Fibroblast of skin of left biceps (primary cell): ENCODE data around the gene EXT2.
A peak's percentile ranks its signal among the peaks of the same experiment; 100 is the strongest.

Experiments used
- DNase-seq, 2 experiments: peaks; one replicate each; pipeline ENCODE4 v3.0.0-alpha.2; 2013; ENCODE audit warnings: low read depth in 2 of 2

Gene EXT2

DNA sequence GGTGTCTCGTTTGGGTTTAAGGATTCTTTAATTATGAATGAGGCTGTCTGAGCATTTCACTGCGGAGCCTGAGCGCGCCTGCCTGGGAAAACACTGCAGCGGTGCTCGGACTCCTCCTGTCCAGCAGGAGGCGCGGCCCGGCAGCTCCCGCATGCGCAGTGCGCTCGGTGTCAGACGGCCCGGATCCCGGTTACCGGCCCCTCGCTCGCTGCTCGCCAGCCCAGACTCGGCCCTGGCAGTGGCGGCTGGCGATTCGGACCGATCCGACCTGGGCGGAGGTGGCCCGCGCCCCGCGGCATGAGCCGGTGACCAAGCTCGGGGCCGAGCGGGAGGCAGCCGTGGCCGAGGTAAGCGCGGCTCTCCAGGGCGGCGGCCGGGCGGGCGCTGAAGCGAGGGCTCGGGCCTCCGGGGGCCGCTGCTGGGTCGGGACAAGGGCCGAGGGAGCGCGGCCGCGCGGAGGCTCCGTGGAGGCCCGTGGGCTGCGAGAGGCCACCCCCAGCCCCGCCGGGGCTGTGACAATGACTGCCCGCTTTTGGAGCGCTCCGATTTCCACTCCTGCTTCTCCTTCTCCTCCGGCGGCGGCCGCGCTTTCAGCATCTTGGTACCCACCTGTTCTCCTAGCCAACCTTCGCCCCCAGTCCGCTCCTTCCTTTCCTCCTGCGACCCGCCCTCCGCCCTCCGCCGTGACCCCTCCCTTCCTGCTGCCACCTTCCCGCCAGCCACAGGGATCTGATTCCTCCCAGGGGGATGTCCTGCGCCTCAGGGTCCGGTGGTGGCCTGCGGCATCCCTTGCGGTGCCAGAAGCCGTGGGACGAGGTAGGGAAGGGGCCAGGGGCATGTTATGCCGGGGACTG, at the start of gene EXT2:
Gene EXT2 (plus strand): TSS at position 173 of the 854 bp plus-strand sequence. CDS start 12,035 bp downstream, outside the sequence.
- peak; percentile 33 to 41 for DNase-seq

DNA sequence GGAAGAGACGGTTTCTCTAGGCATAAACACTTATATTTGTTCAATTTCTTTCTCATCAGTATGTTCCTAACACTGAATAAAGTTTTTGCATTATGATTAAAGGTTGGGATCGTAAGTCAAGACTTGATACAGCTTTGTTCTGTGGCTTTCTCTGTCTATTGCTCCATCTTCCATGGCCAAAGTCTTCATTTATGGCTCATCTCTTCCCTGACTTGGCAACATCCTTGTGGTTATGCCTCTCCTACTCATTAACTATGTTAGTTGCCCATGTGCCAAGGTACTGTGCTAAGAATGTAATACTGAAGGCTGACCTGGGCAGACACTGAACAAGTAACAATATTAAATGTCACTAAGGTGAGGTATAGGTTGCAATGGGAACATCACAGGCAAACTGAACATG, 49.3 kb upstream of the EXT2 start:
- no peak for DNase-seq

GRCh38 chr11:44047298-44047697, 48.2 kb upstream of the EXT2 start:
- no peak for DNase-seq

DNA sequence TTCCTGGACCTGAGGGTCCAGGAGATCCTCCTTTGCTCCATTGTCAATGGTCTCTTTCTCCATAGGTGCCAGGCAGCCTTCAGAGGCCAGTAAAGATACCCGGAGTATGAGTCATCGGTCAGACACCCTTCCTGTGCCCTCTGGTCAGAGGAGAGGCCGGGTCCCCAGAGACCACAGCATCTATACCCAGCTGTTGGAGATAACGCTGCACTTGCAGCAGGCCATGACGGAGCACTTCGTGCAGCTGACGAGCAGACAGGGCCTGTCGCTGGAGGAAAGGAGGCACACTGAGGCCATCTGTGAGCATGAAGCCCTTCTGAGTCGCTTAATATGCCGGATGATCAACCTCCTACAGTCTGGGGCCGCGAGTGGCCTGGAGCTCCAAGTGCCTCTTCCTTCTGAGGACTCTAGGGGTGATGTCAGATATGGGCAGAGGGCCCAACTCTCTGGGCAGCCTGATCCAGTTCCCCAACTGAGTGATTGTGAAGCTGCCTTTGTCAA, 47.5 kb upstream of the EXT2 start, which contains the start of gene ACCSL:
Gene ACCSL (plus strand): TSS at position 51 of the 501 bp plus-strand sequence. CDS start 56 bp downstream, at position 107.
- no peak for DNase-seq

GRCh38 chr11:44049832-44050231, 45.6 kb upstream of the EXT2 start:
- DNase-seq, result no peak

GRCh38 chr11:44051171-44051570, 44.3 kb upstream of the EXT2 start:
- DNase-seq, result no peak

DNA sequence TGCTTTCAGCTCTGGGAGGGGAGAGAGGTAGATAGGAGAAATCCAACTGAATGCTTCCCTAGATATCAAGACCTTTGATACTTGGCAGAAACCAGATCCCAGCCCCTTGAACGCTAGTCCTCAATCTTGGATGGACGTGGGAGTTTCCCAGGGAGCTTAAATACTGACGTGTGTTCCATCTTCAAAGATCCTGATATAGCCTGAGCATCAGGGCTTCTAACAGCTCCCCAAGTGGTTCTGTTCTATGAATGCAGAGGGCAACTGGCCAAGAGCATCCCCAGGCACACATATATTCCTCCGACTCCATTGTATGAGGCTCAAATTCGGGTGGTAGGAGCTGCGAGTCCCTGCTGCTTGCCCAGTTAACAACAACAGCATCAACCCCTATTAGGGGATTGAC, 38.1 kb upstream of the EXT2 start:
- no peak for DNase-seq

GRCh38 chr11:44058275-44058674, 37.2 kb upstream of the EXT2 start:
- no peak for DNase-seq

DNA sequence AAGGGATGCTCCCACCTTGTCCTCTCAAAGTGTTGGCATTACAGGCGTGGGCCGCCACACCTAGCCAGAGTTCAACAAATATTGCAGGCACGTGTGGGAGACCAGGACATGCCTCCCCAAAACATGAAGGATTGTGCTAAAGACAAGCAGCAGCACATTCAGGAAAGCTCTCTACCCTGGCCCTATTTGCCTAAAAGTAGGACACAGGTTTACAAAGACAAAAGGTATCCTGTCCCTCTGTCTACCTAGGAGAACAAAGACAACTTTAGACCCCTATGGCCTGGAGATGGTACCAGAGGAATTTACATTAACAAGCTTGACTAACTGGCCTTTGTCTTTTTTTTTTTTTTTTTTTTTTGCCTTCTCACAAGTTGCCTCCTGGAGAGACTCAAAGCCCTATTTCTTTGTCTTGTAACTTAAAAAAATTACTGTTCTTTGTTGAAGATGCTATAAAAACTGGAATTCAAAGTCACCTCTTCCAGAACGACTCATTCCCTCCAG, 30.3 kb upstream of the EXT2 start:
- DNase-seq, result no peak

GRCh38 chr11:44065841-44066731, 29.4 kb upstream of the EXT2 start, which contains the start of gene ACCS:
Gene ACCS (plus strand): TSS chr11:44066270. CDS start chr11:44067628, 1,358 bp downstream.
- DNase-seq, result peak; percentile 78 to 79

- DNase-seq, result peak in 1 of 2 experiments; percentile 20
Observed at GRCh38 chr11:44066732-44067141, 28.7 kb upstream of the EXT2 start.

DNA sequence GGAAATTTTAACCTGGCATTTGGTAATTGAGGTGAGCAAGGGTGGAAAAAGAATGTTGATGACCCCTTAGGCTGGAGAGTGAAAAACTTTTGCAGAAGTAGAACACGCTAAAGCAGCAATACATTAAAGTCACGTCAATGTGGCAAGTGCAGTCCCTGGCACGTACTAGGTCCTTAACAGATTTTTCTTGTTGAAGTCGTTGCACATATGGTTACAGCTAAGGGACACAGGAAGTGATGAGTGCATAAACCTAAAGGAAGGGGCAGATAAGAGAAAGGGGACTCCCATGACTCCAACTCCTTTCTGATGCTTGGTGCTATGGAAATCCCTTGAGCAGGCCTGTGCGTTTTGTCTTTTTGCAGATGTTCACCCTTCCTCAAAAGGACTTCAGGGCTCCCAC, 28.2 kb upstream of the EXT2 start:
- DNase-seq, result no peak

GRCh38 chr11:44068180-44068579, 27.3 kb upstream of the EXT2 start:
- no peak for DNase-seq

GRCh38 chr11:44071157-44071556, 24.3 kb upstream of the EXT2 start:
- no peak for DNase-seq

DNA sequence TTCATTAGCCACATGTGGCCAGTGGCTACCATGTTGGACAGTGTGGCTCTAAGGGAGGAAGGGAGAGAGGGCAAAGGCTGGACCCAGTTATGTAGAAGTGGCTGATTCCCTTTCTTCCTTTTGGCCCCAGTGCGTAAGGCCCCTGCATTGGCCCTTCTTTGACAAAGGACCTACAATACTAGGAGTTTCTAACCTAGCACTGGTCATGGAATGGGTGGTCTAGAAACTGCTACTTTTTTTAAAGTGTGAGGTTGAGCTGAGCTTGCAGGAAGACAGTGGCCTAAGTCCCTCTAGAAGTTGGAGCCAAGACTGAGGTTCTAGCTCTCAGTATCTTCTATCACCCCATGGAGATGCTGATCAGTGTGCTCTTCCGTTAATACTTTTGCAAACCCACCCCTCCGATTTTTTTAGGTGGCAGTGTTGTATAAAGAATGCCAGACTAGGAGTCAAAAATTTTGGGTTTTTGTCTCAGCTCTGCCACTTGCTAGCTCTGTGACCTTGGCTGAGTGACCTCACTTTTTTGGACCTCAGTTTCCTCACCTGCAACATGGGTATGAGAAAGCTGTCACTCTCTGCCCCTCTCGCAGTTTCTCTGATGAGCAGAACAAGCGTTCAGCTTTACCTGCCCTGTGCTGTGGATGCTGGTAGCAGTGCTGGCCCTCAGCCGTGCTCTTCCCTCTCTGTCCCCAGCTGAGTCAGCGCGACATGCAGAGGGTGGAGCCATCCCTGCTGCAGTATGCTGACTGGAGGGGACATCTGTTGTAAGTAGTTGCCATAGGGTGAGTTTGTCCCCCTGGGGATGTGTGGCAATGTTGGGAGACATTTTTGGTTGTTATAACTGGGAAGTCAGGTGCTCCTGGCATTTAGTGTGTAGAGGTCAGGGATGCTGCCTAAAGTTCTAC, 22.5 kb upstream of the EXT2 start:
- no peak for DNase-seq

DNA sequence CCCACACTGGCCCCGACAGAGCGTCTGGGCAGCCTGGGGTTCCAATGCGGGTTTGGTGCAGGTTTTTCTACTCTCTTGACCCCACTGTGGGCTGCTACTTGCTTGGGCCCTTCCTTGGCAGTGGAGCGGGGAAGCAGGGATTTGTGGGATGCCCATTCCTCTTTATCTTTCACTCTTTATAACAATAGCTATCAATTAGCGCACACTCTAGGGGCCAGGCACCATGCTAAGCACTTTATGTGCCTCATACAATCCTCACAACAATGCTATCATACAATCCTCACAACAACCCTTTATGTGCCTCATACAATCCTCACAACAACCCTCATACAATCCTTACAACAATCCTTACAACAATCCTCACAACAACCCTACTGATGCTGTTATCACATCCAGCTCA, 16.7 kb upstream of the EXT2 start:
- no peak for DNase-seq

GRCh38 chr11:44079376-44079775, 16.1 kb upstream of the EXT2 start:
- no peak for DNase-seq

GRCh38 chr11:44080951-44081350, 14.5 kb upstream of the EXT2 start:
- DNase-seq, result no peak

DNA sequence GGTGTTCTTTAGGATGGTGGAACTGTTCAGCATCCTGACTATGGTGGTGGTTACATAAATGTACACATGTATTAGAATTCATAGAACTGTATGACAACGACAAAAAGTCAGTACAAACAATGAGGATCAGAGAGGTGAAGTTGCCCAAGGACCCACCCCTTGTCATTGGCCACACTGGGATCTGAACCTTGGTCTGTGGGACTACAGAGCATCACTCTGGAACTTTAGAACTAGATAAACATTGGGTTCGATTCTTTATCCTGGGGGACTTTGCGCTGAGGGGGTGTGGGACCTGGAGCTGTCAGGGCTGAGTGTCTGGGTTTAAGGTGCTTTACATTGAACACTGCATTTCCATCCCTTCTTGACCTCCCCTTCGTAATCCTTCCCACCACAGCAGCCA, 12.8 kb upstream of the EXT2 start:
- no peak for DNase-seq

DNA sequence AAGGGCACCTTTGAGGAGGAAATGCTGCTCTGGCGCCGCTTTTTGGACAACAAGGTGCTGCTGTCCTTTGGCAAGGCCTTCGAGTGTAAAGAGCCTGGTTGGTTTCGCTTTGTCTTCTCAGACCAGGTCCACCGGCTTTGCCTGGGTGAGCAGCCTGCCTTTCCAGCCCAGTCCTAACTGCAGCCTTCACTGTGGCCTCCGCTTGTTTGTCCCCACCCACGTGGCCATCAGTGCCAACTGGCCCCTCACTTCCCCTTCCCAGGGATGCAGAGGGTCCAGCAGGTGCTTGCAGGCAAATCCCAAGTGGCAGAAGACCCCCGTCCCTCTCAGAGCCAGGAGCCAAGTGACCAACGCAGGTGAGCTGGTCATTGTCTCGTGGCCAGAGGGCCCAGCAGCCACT, 12.0 kb upstream of the EXT2 start:
- DNase-seq, result no peak

GRCh38 chr11:44083906-44084305, 11.6 kb upstream of the EXT2 start:
- DNase-seq, result no peak
